Naive B cell (primary cell): ENCODE measurements around the gene UBR3. TPM values are rescaled to one million over a fixed set of nuclear protein-coding genes. Genes with fewer than 3 reads are reported as not detected.

Source experiments
- ATAC-seq, 2 donors: fragments of 150-1000 bp; cut with Tn5 transposase; 2 replicates each; pipeline ENCODE4 v1.10.0; 2021; ENCODE audit warnings: low read depth in 2 of 2, mild to moderate bottlenecking in 2 of 2, moderate library complexity in 2 of 2
- DNase-seq: peaks from one replicate; pipeline ENCODE4 v3.0.0; 2022
- H3K27ac Mint-ChIP-seq, 6 donors: one replicate each; pipeline ENCODE4 v1.8.0; 2020 to 2022; ENCODE audit warnings: mild to moderate bottlenecking in 6 of 6, mixed read lengths in 6 of 6, moderate library complexity in 5 of 6, inconsistent platforms in 2 of 6
- H3K27me3 Mint-ChIP-seq, 3 donors: one replicate each; pipeline ENCODE4 v1.8.0; 2021 to 2022; ENCODE audit warnings: mixed read lengths in 3 of 3, mild to moderate bottlenecking in 1 of 3
- H3K36me3 Mint-ChIP-seq, 2 donors: one replicate each; pipeline ENCODE4 v1.8.0; 2020 to 2022; ENCODE audit warnings: mixed read lengths in 2 of 2, inconsistent platforms in 1 of 2, mild to moderate bottlenecking in 1 of 2
- H3K4me1 Mint-ChIP-seq, 3 donors: one replicate each; pipeline ENCODE4 v1.8.0; 2020 to 2022; ENCODE audit warnings: mixed read lengths in 3 of 3, inconsistent platforms in 1 of 3, mild to moderate bottlenecking in 1 of 3, moderate library complexity in 1 of 3
- H3K4me3 Mint-ChIP-seq, 8 donors: one replicate each; pipeline ENCODE4 v1.8.0; 2020 to 2022; ENCODE audit warnings: mild to moderate bottlenecking in 8 of 8, mixed read lengths in 8 of 8, moderate library complexity in 8 of 8, inconsistent platforms in 2 of 8
- H3K9me3 Mint-ChIP-seq, 7 donors: one replicate each; pipeline ENCODE4 v1.8.0; 2020 to 2022; ENCODE audit warnings: mixed read lengths in 7 of 7, mild to moderate bottlenecking in 5 of 7, inconsistent platforms in 2 of 7, moderate library complexity in 1 of 7
- polyA plus RNA-seq, 6 donors: library from polyadenylated mRNA; unstranded; fragments of 300-500 nt; fragmentation: Illumina TruSeq; gene quantifications; one replicate each; pipeline ENCODE4 v1.2.3, GENCODE V29; 2021; ENCODE audit warnings: low read depth in 6 of 6

Gene UBR3
- polyA plus RNA-seq, 6 donors from 2014 or later: 6.1 to 11.9 (median 7.1) TPM

DNA sequence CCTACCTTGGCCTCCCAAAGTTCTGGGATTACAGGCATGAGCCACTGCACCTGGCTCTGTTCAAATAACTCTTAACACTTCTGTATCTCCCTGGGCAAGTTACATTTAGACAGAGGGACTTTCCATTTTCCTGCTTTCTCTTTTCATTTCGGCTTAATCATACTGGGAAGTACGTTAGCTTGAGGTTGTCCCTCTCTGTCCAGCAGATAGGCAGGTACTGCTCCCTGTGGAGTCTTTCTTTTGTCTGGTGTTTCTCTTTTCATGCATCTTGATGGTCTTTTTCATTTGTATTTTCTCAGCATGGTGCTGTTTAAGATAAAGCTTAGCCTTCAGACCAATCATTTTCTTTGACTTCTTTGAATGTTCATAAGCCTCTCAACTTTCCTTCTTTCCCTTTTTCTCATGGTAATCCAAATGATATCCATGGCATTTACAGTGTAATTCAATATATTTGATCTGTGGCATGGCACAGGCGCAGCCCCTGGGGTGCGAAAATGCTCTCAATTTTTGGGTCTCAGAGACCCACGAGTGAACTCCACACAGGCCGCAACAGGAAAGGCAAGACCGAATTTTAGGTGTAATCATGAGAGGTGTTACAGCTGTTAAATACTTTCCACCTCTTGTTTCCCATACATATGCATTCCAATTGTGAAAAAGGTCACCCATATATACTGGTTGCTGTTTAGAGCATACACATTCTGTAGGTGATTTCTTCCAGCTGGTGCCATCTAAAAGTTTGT, 250.7 kb downstream of the UBR3 start:
- Mint-ChIP-seq H3K27me3 (no peaks in the 10 kb centered on the region), H3K4me1 (no peaks in the 10 kb centered on the region), H3K4me3 (peak overlapping the region in 1 of 8 donors; percentile 1), H3K36me3 (peaks cover 28 to 43% of the 10 kb centered on the region in 2 donors), H3K9me3 (no peaks in the 10 kb centered on the region), H3K27ac (peak overlapping the region in 1 of 6 donors; percentile 34)
- DNase-seq (no peak), ATAC-seq (no peak)

DNA sequence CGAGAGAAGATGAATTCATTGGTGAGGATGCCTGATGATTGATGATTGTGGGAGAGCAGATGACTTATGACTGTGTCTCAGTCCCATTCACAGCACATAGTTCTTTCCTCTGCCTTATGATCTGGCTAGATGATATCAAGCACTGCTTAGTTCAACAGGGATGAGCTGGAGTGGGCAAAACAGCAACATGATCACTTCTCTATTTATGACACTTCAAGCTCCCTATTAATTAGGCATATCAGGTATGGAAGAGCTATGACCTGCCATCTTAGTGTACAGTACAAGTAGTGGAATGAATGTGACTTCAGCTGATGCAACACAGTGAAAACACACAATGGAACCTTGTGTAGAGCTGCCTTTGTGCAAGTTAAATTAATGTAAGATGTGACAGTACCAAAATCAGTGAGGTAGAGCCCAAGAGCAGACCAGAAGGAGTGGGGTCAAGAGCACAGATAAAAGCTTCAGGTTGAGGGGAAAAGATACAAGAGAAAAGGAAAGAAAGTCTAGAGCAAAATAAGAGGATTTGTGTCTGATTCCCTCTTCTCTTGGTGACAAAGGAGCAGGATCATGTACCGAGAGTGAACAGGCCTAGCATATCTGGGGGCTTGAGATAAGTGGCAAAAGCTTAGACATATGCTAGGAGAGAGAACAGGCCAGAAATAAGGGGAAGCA, 257.7 kb downstream of the UBR3 start:
- H3K36me3 Mint-ChIP-seq: peaks cover 0 to 7% of the 10 kb centered on the region in 2 donors

DNA sequence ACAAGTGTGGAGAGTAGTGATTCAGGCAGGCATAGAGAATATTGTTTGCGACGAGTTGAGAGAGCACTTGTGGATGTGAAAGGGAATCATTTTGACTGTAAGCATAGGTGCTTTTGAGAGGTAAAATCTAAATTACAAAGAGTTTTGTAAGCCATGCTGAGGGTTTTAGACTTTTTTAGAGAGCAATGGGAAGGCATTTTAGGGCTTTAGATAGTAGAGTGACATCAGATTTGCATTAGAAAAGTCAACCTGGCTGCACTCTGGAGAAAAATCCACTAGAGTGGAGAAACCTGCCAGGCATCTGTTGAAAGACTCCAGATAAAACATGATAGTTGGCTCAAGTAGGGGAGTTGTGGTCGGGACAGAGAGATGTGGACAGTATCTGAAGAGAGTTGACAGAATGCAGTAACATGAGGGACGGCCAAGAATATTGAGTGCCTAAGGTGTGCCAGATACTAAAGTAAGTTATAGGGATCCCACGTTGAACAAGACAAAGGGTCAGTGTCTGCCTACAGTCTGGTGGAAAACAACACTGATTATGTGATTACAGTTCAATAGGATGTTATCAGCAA, 258.9 kb downstream of the UBR3 start:
- no peak overlapping the region for H3K27ac Mint-ChIP-seq

More for the DNA sequence above, 257.7 kb downstream of the UBR3 start:
- no peak overlapping the region for H3K4me3 Mint-ChIP-seq
- ATAC-seq (no peak), DNase-seq (no peak)
- no peaks in the 10 kb centered on the region for H3K4me1 Mint-ChIP-seq
- no peaks in the 10 kb centered on the region for H3K27me3 Mint-ChIP-seq
- H3K9me3 Mint-ChIP-seq: peaks cover 0 to 2% (median 0%) of the 10 kb centered on the region in 7 donors
- no peak overlapping the region for H3K27ac Mint-ChIP-seq

DNA sequence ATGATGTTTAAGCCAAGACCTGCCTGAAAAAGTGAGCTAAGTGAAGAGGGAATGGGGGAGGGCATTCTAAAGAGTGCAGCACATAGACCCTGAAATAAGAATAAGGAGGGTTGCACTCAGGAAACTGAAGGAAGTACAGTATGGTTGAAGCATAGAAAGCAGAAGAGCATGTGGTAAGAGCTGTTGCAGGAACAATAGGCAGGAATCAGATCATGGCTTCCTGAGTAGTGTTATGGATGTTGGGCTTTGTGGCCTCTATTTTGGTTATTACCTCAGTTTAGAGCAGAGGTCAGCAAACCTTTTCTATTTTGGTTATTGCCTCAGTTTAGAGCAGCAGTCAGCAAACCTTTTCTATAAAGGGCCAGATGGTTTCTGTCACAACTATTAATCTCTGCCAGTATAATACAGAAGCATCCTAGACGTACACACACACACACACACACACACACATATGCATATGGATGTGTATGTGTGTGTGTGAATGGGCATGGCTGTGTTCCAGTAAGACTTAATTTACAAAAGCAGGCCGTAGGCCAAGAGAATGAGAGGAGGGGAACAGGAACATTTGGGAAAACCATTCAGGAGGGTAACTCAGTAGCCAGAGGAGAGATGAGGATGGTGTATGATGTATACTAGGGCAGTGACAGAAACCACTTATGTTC, 259.6 kb downstream of the UBR3 start:
- ATAC-seq (no peak), DNase-seq (no peak)
- H3K4me3 Mint-ChIP-seq: no peak overlapping the region
- no peaks in the 10 kb centered on the region for H3K4me1 Mint-ChIP-seq
- no peak overlapping the region for H3K27ac Mint-ChIP-seq
- H3K27me3 Mint-ChIP-seq: no peaks in the 10 kb centered on the region
- H3K36me3 Mint-ChIP-seq: peaks cover 1 to 7% of the 10 kb centered on the region in 2 donors
- peaks cover under 1 to 11% (median 3%) of the 10 kb centered on the region in 7 donors for H3K9me3 Mint-ChIP-seq

More for the DNA sequence above, 258.9 kb downstream of the UBR3 start:
- peaks cover 0 to 7% of the 10 kb centered on the region in 2 donors for H3K36me3 Mint-ChIP-seq
- H3K4me3 Mint-ChIP-seq: no peak overlapping the region
- H3K4me1 Mint-ChIP-seq: no peaks in the 10 kb centered on the region
- ATAC-seq (no peak), DNase-seq (no peak)
- peaks cover 0 to 9% (median 2%) of the 10 kb centered on the region in 7 donors for H3K9me3 Mint-ChIP-seq
- H3K27me3 Mint-ChIP-seq: no peaks in the 10 kb centered on the region

DNA sequence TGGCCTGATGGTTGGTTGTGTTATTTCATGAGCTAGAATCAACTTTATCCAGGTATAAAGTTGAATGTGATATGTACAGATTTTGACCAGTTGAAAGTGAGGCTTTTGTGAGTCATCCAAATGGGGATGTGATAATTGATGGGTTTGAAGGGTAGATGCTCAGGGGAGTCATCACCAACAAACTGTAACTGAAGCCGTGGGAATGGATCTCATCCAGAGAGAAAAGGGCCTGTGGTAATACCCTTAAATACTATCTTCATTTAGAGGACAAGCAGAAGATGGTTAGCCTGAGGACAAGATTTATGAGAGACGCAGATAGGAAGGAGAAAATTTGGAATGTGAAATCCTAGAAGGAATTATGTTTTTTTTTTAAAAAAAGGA, 260.1 kb downstream of the UBR3 start:
- H3K9me3 Mint-ChIP-seq: peaks cover 2 to 16% (median 6%) of the 10 kb centered on the region in 7 donors
- ATAC-seq (no peak), DNase-seq (no peak)
- peaks cover 4 to 6% of the 10 kb centered on the region in 2 donors for H3K36me3 Mint-ChIP-seq
- no peak overlapping the region for H3K4me3 Mint-ChIP-seq
- no peak overlapping the region for H3K27ac Mint-ChIP-seq
- peaks cover 0 to 3% (median 0%) of the 10 kb centered on the region in 3 donors for H3K27me3 Mint-ChIP-seq
- H3K4me1 Mint-ChIP-seq: no peaks in the 10 kb centered on the region

DNA sequence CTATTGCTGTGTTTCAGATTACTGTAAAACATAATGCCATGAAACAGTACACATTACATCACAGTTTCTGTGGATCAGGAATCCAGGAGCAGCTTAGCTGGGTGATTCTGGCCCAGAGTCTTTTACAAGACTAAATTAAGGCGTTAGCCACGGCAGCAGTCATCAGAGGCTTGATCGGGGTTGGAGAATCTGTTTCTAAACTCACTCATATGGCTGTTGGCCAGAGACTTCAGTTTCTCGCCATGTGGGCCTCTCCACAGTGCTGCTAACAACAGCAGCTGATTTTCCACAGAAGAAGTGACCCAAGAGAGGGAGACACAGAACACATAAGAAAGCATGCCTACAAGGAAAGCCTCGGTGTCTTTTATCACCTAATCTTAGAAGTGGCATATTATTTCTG, 261.5 kb downstream of the UBR3 start:
- Mint-ChIP-seq H3K27ac (peak overlapping the region in 1 of 6 donors; percentile 1), H3K36me3 (peaks cover 0 to 12% of the 10 kb centered on the region in 2 donors), H3K9me3 (peaks cover 5 to 22% (median 10%) of the 10 kb centered on the region in 7 donors), H3K4me1 (no peaks in the 10 kb centered on the region), H3K27me3 (peaks cover 0 to 7% (median 5%) of the 10 kb centered on the region in 3 donors), H3K4me3 (no peak overlapping the region)
- DNase-seq (no peak), ATAC-seq (no peak)

DNA sequence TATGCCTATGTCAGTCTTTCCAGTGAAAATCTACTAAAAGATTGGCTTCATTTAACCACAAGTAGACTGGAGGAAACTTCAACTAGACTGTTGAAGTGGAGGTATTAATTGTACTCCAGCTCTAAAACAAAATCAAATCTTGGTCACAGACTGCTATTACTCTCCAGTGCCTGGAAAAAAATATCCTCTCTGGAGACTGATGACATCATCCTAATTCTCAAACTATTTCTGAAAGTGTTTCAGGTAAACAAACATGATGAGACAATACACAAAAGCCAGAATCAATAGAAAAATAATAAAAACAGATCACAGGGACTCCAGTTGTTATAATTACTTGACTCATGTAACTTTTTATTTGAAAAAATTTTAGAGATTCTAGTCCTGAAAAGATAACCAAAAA, 263.0 kb downstream of the UBR3 start:
- Mint-ChIP-seq H3K27ac (no peak overlapping the region), H3K36me3 (peaks cover 0 to 12% of the 10 kb centered on the region in 2 donors), H3K9me3 (peaks cover 5 to 22% (median 10%) of the 10 kb centered on the region in 7 donors), H3K4me3 (no peak overlapping the region), H3K27me3 (peaks cover 0 to 7% (median 5%) of the 10 kb centered on the region in 3 donors), H3K4me1 (no peaks in the 10 kb centered on the region)
- no peak for ATAC-seq
- DNase-seq: no peak

DNA sequence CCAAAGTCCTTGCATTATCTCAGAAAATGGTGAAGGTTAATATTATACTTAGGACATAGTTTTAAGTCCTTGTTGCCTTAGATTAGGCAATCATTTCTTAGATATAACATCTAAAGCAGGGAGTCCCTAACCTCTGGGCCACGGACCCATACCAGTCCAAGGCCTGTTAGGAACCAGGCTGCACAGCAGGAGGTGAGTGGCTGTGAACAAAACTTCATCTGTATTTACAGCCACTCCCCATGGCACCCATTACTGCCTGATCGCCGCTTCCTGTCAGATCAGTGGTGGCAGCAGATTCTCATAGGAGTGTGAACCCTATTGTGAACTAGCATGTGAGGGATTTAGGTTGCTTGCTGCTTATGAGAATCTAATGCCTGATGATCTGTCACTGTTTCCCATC, 264.2 kb downstream of the UBR3 start:
- no peak overlapping the region for H3K27ac Mint-ChIP-seq
- no peak overlapping the region for H3K4me3 Mint-ChIP-seq
- ATAC-seq (no peak), DNase-seq (no peak)
- peaks cover 6 to 22% (median 10%) of the 10 kb centered on the region in 7 donors for H3K9me3 Mint-ChIP-seq
- peaks cover 0 to 7% (median 5%) of the 10 kb centered on the region in 3 donors for H3K27me3 Mint-ChIP-seq
- peaks cover 0 to 12% of the 10 kb centered on the region in 2 donors for H3K36me3 Mint-ChIP-seq
- no peaks in the 10 kb centered on the region for H3K4me1 Mint-ChIP-seq

DNA sequence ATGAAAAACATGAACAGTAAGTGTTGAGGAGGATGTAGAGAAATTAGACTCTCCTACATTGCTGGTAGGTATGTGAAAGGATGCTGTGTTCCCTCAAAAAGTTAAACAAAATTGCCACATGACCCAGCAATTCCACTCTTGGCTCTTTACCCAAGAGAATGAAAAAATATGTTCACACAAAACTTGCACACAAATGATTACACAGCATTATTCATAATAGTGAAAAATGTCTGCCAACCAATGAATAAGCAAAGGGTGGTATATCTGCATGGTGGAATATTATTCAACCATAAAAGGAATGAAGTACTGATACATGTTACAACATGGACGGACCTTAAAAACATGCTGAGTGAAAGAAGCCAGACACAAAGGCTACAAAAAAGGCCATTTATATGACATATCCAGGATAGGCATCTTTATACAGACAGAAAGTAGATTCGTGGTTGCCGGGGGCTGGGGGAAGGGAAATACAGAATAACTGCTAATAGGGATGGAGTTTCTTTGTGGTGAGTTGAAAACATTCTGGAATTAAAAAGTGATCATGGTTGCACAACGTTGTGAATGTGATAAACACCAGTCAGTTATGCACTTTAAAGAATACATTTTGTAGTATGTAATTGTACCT, 265.3 kb downstream of the UBR3 start:
- Mint-ChIP-seq H3K27ac (no peak overlapping the region), H3K27me3 (peaks cover 0 to 9% (median 7%) of the 10 kb centered on the region in 3 donors), H3K36me3 (peaks cover 0 to 12% of the 10 kb centered on the region in 2 donors), H3K4me3 (no peak overlapping the region), H3K4me1 (no peaks in the 10 kb centered on the region), H3K9me3 (peaks cover 6 to 22% (median 10%) of the 10 kb centered on the region in 7 donors)
- ATAC-seq: no peak
- DNase-seq: no peak

DNA sequence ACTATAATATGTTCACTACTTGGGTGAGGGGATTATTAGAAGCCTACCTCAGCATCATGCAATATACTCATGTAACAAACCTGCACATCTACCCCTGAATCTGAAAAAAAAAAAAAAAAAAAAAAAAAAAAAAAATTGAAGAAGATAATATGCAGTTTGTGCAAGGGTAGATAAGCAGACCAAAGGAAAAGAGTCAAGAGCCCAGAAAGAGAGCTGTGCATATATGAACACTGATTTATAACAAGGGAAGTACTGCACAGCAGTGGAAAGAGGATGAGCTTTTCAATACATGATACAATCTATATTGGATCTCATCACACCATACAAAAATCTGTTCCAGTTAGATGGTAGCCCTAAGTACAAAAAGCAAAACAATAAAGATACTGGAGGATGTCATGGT, 268.1 kb downstream of the UBR3 start:
- H3K4me3 Mint-ChIP-seq: no peak overlapping the region
- H3K36me3 Mint-ChIP-seq: peaks cover 0 to 12% of the 10 kb centered on the region in 2 donors
- ATAC-seq: no peak

DNA sequence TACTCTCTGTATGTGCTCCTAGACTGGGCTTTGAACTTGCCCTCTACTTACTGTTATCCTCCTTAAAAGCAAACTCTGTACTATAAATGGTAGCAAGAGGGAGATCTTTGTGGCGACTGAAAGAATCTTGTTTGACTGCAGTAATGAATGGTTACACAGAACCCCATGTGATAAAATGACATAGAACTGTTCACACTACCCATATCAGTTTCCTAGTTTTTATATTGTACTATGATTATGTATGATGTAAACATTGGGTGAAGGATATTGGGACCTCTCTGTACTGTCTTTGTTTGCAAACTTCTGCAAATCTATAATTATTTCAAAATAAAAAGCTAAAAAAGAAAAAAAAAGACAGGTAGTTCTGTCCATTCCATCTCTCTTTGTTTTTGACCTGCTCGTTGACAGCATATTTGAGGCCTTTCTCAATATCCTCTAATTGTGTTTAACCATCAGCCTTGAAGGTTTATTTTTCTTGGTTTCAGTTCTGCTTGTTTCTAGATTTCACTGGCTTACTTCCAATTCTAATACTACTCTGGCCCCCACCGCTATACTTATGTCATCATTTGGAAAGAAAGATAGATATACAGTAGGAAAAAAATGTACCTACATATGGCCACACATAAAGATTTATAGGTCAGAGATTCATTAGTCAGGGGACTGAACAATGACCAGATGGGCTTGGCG, 271.5 kb downstream of the UBR3 start:
- H3K4me1 Mint-ChIP-seq: no peaks in the 10 kb centered on the region
- H3K27ac Mint-ChIP-seq: no peak overlapping the region
- no peaks in the 10 kb centered on the region for H3K36me3 Mint-ChIP-seq
- no peak for DNase-seq
- ATAC-seq: no peak
- peaks cover 0 to 10% (median under 1%) of the 10 kb centered on the region in 3 donors for H3K27me3 Mint-ChIP-seq
- H3K9me3 Mint-ChIP-seq: peaks cover 0 to 6% (median 0%) of the 10 kb centered on the region in 7 donors
- H3K4me3 Mint-ChIP-seq: no peak overlapping the region

More for the DNA sequence above, 268.1 kb downstream of the UBR3 start:
- no peak for DNase-seq
- Mint-ChIP-seq H3K4me1 (no peaks in the 10 kb centered on the region), H3K27me3 (peaks cover 0 to 9% (median 7%) of the 10 kb centered on the region in 3 donors), H3K9me3 (peaks cover 6 to 18% (median 10%) of the 10 kb centered on the region in 7 donors), H3K27ac (no peak overlapping the region)

DNA sequence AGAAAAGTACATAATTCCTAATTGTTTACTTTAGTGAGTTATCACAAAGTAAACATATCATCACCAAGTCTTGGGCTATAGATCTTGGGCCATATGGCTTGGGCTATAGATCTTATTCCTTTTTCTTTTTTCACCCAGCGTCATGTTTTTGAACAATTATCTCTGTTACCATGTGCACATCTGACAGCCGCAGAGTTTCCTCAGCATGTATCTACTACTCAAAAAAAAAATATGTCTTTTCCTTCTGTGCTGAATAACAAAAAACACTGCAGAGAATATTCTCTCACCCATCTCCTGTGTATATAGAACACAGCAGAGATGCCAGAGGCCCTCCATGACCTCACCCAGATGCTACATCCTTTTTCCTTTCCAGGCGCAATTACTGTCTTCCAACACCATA, 274.5 kb downstream of the UBR3 start:
- no peak overlapping the region for H3K27ac Mint-ChIP-seq
- H3K4me3 Mint-ChIP-seq: no peak overlapping the region
- peaks cover 0 to 7% (median 6%) of the 10 kb centered on the region in 3 donors for H3K27me3 Mint-ChIP-seq
- no peak for ATAC-seq
- DNase-seq: no peak
- H3K9me3 Mint-ChIP-seq: peaks cover 0 to 2% (median 0%) of the 10 kb centered on the region in 7 donors
- no peaks in the 10 kb centered on the region for H3K36me3 Mint-ChIP-seq
- no peaks in the 10 kb centered on the region for H3K4me1 Mint-ChIP-seq
